ENCODE measurements around the gene EFTUD2. TPM values are rescaled to one million over a fixed set of nuclear protein-coding genes. Genes with fewer than 3 reads are reported as not detected.

EFTUD2 gene
- total and polyA plus RNA-seq, 2 of the 8 experiments (the other 6 are each of a cell fraction or from before 2014, with no cell fraction given), result 118 to 195 TPM

- TF ChIP-seq KDM4A (IDR thresholded peaks at IDR 0.05; ENCODE audit: low read depth, low read length, severe bottlenecking) (no peak), GTF2F1 (IDR thresholded peaks at IDR 0.05; ENCODE audit: borderline replicate concordance, low read depth, low read length) (no peak), RFX5 (IDR thresholded peaks at IDR 0.05; ENCODE audit: borderline replicate concordance, low read depth, low read length) (no peak), POLR2AphosphoS5 (IDR thresholded peaks at IDR 0.05; ENCODE audit: low read depth, low read length) (no peak), EGR1 (IDR thresholded peaks at IDR 0.05; ENCODE audit: borderline replicate concordance, low read depth, low read length) (no peak), CREB1 (IDR thresholded peaks at IDR 0.05) (no peak)
These were observed 33.5 kb upstream of the EFTUD2 start (continued) for GRCh38 chr17:44932787-44933097.
